Spleen (tissue), 11 donors: Measurements from ENCODE around the gene TNNI3K. TPM values are rescaled to one million over a fixed set of nuclear protein-coding genes. Genes with fewer than 3 reads are reported as not detected.
A peak's percentile ranks its signal among the peaks of the same experiment; 100 is the strongest.

ENCODE experiments used
- DNase-seq: peaks from one replicate; pipeline ENCODE4 v3.0.0-alpha.2; 2020
- H3K27ac ChIP-seq, 8 donors: fragments of 200-600 bp; sonication (generic) in 7 of 8; 1 replicate in 4 of 8; 2 replicates in 4 of 8; pipeline versions ENCODE4 v1.5.0 to v1.8.0; 2016 to 2021; ENCODE audit warnings: inconsistent platforms in 4 of 8, mild to moderate bottlenecking in 4 of 8, moderate library complexity in 1 of 8
- H3K27me3 ChIP-seq, 7 donors: fragments of 200-600 bp; sonication (generic) in 6 of 7; replicated peaks in 1 of 7; 1 replicate in 4 of 7; 2 replicates in 3 of 7; pipeline versions ENCODE4 v1.5.0 to v1.8.0; 2016 to 2021; ENCODE audit warnings: inconsistent platforms in 3 of 7, mild to moderate bottlenecking in 1 of 7
- H3K36me3 ChIP-seq, 6 donors: fragments of 200-600 bp; sonication (generic) in 5 of 6; 1 replicate in 4 of 6; 2 replicates in 2 of 6; pipeline versions ENCODE4 v1.5.0 to v1.8.0; 2016 to 2021; ENCODE audit warnings: inconsistent platforms in 2 of 6
- H3K4me1 ChIP-seq, 6 donors: fragments of 200-600 bp; sonication (generic) in 5 of 6; 1 replicate in 3 of 6; 2 replicates in 3 of 6; pipeline versions ENCODE4 v1.5.0 to v1.8.0; 2016 to 2021; ENCODE audit warnings: inconsistent platforms in 3 of 6
- H3K4me3 ChIP-seq, 8 donors: fragments of 200-600 bp; sonication (generic) in 7 of 8; 1 replicate in 4 of 8; 2 replicates in 4 of 8; pipeline versions ENCODE4 v1.5.0 to v1.8.0; 2016 to 2021; ENCODE audit warnings: inconsistent platforms in 4 of 8, mild to moderate bottlenecking in 4 of 8, moderate library complexity in 2 of 8
- H3K9me3 ChIP-seq, 8 donors: fragments of 200-600 bp; sonication (generic) in 7 of 8; 1 replicate in 4 of 8; 2 replicates in 4 of 8; pipeline versions ENCODE4 v1.5.0 to v1.8.0; 2016 to 2021; ENCODE audit warnings: inconsistent platforms in 4 of 8
- CTCF ChIP-seq, 11 experiments: fragments of 200-600 bp in 7 of 11; fragments of 450-650 bp in 4 of 11; sonication (generic) in 4 of 11; IDR thresholded peaks in 8 of 11; conservative IDR thresholded peaks in 3 of 11; 1 replicate in 7 of 11; 2 replicates in 4 of 11; pipeline versions ENCODE4 v1.4.0 to v1.8.0; 2016 to 2021; ENCODE audit warnings: antibody characterized with exemption in 11 of 11, inconsistent platforms in 4 of 11, mild to moderate bottlenecking in 1 of 11
- POLR2A ChIP-seq, 3 donors: fragments of 450-650 bp; IDR thresholded peaks; one replicate each; pipeline ENCODE4 v1.5.1; 2017; ENCODE audit warnings: antibody characterized with exemption in 3 of 3, mild to moderate bottlenecking in 1 of 3
- POLR2AphosphoS5 ChIP-seq, 3 donors: sonication (generic); formaldehyde crosslinking; IDR thresholded peaks; one replicate each; pipeline ENCODE4 v1.5.1; 2017; ENCODE audit warnings: antibody characterized with exemption in 3 of 3
- WGBS, 5 donors: extraction: QIAGEN DNeasy Blood & Tissue Kit in 3 of 5; methylation state at CpG; one replicate each; pipeline versions ENCODE4 v1.1.5 to v1.1.7; 2013 to 2018; 5-methylcytosine and 5-hydroxymethylcytosine counted together
- intact Hi-C: fragments of 100-400 bp; cut with DNase I; formaldehyde crosslinking; loops from one replicate; pipeline ENCODE4 v1.15.0; 2023; ENCODE audit warnings: low total_unique reads
- polyA plus RNA-seq, 3 donors: library from polyadenylated mRNA; stranded (reverse); fragments of 200-250 nt; gene quantifications; one replicate each; pipeline ENCODE4 v1.2.1, GENCODE V29; 2013
- total RNA-seq, 7 donors: library from RNA; depleted of rRNA in 3 of 7; stranded (reverse); fragments of >200 nt in 3 of 7; fragmentation: NEBNext Ultra II Directional in 4 of 7; extraction: Animal tissue kit (Norgen Biotek cat#: 25700) in 4 of 7; gene quantifications; one replicate each; pipeline versions ENCODE4 v1.1.0 to v1.2.1, GENCODE V29; 2016 to 2021
- donor health status: healthy with polysubstance abuse.
- donor health status: DM: no; HTN: no; CAD: no; lungs with moderate emphysema.
- donor health status: DM: no; HTN: no; CAD: no.
- donor health status: Bipolar disorder and iron deficiency.
- donor health status: healthy.
- donor health status: DM: no; HTN: no; CAD: no.
- donor health status: DM: yes; HTN: yes; CAD: no.

TNNI3K gene
- total and polyA plus RNA-seq, 10 donors, result 0.41 to 6.2 (median 2.8) TPM; not detected in 1

- WGBS, 5 donors, result 73 to 87% (median 82%) methylated on average over 2 of the region's 2 CpGs
- intact Hi-C loops, result no loop called here
Observed at GRCh38 chr1:74340656-74341055, 105.5 kb downstream of the TNNI3K start.

GRCh38 chr1:74341702-74342339 is 106.6 kb downstream of the TNNI3K start:
- no peak for DNase-seq
- H3K27me3 ChIP-seq, result no peaks in the 10 kb centered on the region
- TF ChIP-seq POLR2A (IDR thresholded peaks at IDR 0.05) (no peak), POLR2AphosphoS5 (IDR thresholded peaks at IDR 0.05) (no peak), CTCF (IDR thresholded peaks at IDR 0.05 in 8 of 11, conservative IDR thresholded peaks at IDR 0.05 in 3 of 11) (no peak)
- 80 to 92% (median 83%) methylated on average over 4 of the region's 4 CpGs for WGBS, 5 donors
- H3K4me1 ChIP-seq, result no peaks in the 10 kb centered on the region
- H3K36me3 ChIP-seq, result no peaks in the 10 kb centered on the region
- no peaks in the 10 kb centered on the region for H3K9me3 ChIP-seq
- H3K4me3 ChIP-seq, result no peak overlapping the region
- intact Hi-C loops, result no loop called here
- H3K27ac ChIP-seq, result no peak overlapping the region

More at GRCh38 chr1:74340656-74341055, 105.5 kb downstream of the TNNI3K start:
- Histone ChIP-seq H3K4me1 (no peaks in the 10 kb centered on the region), H3K36me3 (no peaks in the 10 kb centered on the region), H3K9me3 (no peaks in the 10 kb centered on the region), H3K4me3 (no peak overlapping the region), H3K27ac (no peak overlapping the region), H3K27me3 (no peaks in the 10 kb centered on the region)
- TF ChIP-seq POLR2AphosphoS5 (IDR thresholded peaks at IDR 0.05) (no peak), POLR2A (IDR thresholded peaks at IDR 0.05) (no peak), CTCF (IDR thresholded peaks at IDR 0.05 in 8 of 11, conservative IDR thresholded peaks at IDR 0.05 in 3 of 11) (no peak)
- no peak for DNase-seq

- Histone ChIP-seq H3K4me1 (no peaks in the 10 kb centered on the region), H3K27ac (no peak overlapping the region), H3K27me3 (no peaks in the 10 kb centered on the region), H3K9me3 (no peaks in the 10 kb centered on the region), H3K4me3 (no peak overlapping the region), H3K36me3 (no peaks in the 10 kb centered on the region)
- intact Hi-C loops, result no loop called here
- 42 to 70% (median 68%) methylated on average over 1 of the region's 1 CpG for WGBS, 5 donors
- no peak for TF ChIP-seq POLR2A (IDR thresholded peaks at IDR 0.05)
- peak; percentile 48 for DNase-seq
Observed at GRCh38 chr1:74343216-74343615, 108.0 kb downstream of the TNNI3K start.

- Histone ChIP-seq H3K4me1 (no peaks in the 10 kb centered on the region), H3K36me3 (no peaks in the 10 kb centered on the region), H3K9me3 (no peaks in the 10 kb centered on the region), H3K27ac (no peak overlapping the region), H3K27me3 (no peaks in the 10 kb centered on the region), H3K4me3 (no peak overlapping the region)
- WGBS, 5 donors, result 56 to 76% (median 75%) methylated on average over 1 of the region's 1 CpG
- TF ChIP-seq CTCF (IDR thresholded peaks at IDR 0.05 in 8 of 11, conservative IDR thresholded peaks at IDR 0.05 in 3 of 11) (no peak), POLR2A (IDR thresholded peaks at IDR 0.05) (no peak), POLR2AphosphoS5 (IDR thresholded peaks at IDR 0.05) (no peak)
- intact Hi-C loops, result no loop called here
- no peak for DNase-seq
Observed at GRCh38 chr1:74344387-74344786, 109.2 kb downstream of the TNNI3K start.
